Measurements from ENCODE around the gene ALG12.

The ALG12 gene

GRCh38 chr22:49901457-49901856 is 16.8 kb downstream of the ALG12 start:
- H3K4me3 ChIP-seq (ENCODE audit: low read depth, low read length): no peak overlapping the region
- no peak for DNase-seq (ENCODE audit: low read depth)

GRCh38 chr22:49900441-49901230 is 17.6 kb downstream of the ALG12 start:
- no peak for DNase-seq (ENCODE audit: low read depth)

GRCh38 chr22:49899530-49899929 is 18.7 kb downstream of the ALG12 start:
- DNase-seq (ENCODE audit: low read depth): no peak

More at GRCh38 chr22:49900441-49901230, 17.6 kb downstream of the ALG12 start:
- H3K4me3 ChIP-seq (ENCODE audit: low read depth, low read length): no peak overlapping the region

GRCh38 chr22:49897015-49897684 is 21.1 kb downstream of the ALG12 start:
- no peak for DNase-seq (ENCODE audit: low read depth)
- no peak overlapping the region for H3K4me3 ChIP-seq (ENCODE audit: low read depth, low read length)

More at GRCh38 chr22:49899530-49899929, 18.7 kb downstream of the ALG12 start:
- no peak overlapping the region for H3K4me3 ChIP-seq (ENCODE audit: low read depth, low read length)

- H3K4me3 ChIP-seq (ENCODE audit: low read depth, low read length): no peak overlapping the region
- no peak for DNase-seq (ENCODE audit: low read depth)
These were observed 22.0 kb downstream of the ALG12 start for GRCh38 chr22:49896201-49896600.

DNA sequence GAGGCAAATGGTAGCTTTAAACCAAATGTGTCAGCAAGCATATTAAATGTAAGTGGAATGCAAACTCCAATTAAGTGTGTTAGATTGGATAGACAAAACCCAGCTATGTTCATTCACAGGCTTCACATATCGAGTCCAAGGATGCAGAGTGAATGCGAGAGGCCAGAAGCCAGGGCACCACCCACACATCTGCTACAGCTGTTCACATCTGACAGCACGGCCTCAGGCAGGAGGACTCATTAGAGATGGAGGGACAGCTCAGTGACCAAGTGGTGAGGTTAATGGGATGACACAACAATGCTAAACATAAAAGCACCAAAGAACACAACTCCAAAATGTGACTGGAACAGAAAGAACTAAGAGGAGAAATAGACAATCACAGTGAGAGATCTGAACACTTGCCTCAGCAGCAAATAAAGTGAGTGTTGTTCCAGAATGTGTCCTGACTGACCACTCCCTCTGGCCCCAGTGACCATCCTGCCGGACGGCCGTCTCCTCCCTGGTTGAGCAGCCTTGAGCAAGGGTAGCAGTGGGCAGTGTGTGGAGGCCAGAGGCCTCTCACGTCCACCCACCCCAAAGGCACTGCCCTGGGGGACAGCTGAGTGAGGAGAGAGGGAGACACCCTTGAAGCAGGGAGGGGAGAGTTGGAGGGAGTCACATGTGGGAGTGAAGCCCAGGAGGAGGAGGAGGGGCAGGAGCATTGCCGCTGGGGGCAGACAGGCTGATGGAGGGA is 23.8 kb downstream of the ALG12 start:
- no peak for DNase-seq (ENCODE audit: low read depth)
- no peak overlapping the region for H3K4me3 ChIP-seq (ENCODE audit: low read depth, low read length)

- no peak for DNase-seq (ENCODE audit: low read depth)
- no peak overlapping the region for H3K4me3 ChIP-seq (ENCODE audit: low read depth, low read length)
These were observed 25.2 kb downstream of the ALG12 start for GRCh38 chr22:49893025-49893424.

- no peak for DNase-seq (ENCODE audit: low read depth)
- no peak overlapping the region for H3K4me3 ChIP-seq (ENCODE audit: low read depth, low read length)
These were observed 25.9 kb downstream of the ALG12 start for GRCh38 chr22:49892226-49892899.

DNA sequence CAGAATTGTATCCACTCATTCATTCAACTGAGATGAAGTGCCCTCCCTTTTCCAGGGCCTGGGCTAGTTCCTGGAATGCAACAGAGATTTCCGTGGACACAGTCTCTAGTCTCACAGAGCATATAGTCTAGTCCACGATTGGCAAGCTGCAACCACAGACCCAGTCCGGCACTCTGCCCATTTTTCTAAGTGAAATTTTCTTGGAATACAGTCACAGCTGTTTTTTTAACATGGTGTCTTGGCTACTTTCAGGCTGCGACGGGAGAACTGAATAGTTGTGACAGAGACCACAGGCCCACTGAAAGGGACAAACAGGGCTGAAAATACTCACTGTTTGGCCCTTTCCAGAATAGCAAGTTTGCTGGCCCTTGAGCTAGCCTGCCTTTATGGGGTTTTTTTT is 29.2 kb downstream of the ALG12 start:
- DNase-seq (ENCODE audit: low read depth): no peak
- H3K4me3 ChIP-seq (ENCODE audit: low read depth, low read length): no peak overlapping the region

GRCh38 chr22:49887702-49888101 is 30.5 kb downstream of the ALG12 start:
- no peak overlapping the region for H3K4me3 ChIP-seq (ENCODE audit: low read depth, low read length)
- DNase-seq (ENCODE audit: low read depth): no peak

DNA sequence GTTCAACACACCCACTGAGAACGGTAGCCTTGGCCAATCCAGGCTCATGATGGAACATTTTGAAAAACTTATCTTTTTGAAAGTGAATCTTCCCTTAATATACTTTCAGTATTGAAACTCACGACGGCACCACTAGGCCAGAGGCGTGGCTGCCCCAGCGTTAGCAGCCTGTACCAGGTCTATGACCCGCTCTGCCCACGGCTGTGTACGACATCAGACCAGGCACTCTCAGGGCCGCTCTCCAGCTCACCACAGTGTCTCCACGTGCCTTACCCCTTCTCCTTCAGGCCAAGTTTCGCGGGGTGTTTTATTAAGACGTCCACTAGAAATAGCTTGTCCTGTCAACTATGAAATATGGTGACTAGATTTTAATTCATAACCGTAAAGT is 31.2 kb downstream of the ALG12 start:
- no peak overlapping the region for H3K4me3 ChIP-seq (ENCODE audit: low read depth, low read length)
- no peak for DNase-seq (ENCODE audit: low read depth)

DNA sequence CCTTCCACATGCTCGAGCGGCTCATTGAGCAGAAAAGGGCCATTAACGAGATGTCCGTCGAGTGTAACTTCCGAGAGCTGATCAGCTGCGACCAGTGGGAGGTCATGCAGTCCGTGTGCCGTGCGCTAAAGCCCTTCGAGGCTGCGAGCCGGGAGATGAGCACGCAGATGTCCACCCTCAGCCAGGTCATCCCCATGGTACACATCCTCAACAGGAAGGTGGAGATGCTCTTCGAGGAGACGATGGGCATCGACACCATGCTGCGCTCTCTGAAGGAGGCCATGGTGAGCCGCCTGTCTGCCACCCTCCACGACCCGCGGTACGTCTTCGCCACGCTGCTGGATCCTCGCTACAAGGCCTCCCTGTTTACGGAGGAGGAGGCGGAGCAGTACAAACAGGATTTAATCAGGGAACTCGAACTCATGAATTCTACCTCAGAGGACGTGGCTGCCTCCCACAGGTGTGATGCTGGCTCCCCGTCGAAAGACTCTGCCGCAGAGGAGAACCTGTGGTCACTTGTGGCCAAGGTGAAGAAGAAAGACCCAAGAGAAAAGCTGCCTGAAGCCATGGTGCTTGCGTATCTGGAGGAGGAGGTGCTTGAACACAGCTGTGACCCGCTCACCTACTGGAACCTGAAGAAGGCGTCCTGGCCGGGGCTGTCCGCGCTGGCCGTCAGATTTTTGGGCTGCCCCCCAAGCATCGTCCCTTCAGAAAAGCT is 31.7 kb downstream of the ALG12 start:
- no peak overlapping the region for H3K4me3 ChIP-seq (ENCODE audit: low read depth, low read length)
- DNase-seq (ENCODE audit: low read depth): no peak

- DNase-seq (ENCODE audit: low read depth): no peak
- no peak overlapping the region for H3K4me3 ChIP-seq (ENCODE audit: low read depth, low read length)
These were observed 32.4 kb downstream of the ALG12 start for GRCh38 chr22:49885881-49886280.

DNA sequence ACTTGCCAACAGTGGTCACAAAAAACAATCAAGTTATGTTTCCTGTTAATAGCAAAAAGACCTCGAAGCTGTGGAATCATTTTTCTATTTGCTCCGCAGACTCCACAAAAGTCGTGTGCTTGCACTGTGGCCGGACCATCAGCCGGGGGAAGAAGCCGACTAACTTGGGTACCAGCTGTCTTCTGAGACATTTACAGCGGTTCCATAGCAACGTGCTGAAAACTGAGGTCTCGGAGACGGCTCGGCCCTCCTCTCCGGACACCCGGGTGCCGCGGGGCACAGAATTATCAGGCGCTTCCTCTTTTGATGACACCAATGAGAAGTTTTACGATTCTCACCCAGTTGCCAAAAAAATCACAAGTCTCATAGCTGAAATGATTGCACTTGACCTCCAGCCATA is 33.0 kb downstream of the ALG12 start:
- H3K4me3 ChIP-seq (ENCODE audit: low read depth, low read length): no peak overlapping the region
- no peak for DNase-seq (ENCODE audit: low read depth)

DNA sequence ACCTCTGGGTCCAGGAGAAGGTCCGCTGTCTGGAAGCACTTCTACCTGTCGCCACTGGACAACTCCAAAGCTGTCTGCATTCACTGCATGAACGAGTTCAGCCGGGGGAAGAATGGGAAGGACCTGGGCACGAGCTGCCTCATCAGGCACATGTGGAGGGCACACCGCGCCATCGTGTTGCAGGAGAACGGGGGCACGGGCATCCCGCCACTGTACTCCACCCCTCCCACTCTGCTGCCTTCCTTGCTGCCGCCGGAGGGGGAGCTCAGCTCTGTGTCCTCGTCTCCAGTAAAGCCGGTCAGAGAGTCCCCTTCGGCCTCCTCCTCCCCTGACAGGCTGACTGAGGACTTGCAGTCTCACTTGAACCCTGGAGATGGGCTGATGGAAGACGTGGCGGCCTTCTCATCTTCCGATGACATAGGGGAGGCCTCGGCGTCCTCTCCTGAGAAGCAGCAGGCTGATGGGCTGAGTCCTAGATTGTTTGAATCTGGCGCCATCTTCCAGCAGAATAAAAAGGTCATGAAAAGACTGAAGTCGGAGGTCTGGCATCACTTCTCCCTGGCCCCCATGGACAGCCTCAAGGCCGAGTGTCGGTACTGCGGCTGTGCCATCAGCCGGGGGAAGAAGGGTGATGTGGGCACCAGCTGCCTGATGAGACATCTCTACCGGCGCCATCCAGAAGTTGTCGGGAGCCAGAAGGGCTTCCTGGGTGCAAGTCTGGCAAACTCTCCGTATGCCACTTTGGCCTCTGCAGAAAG is 33.6 kb downstream of the ALG12 start:
- H3K4me3 ChIP-seq (ENCODE audit: low read depth, low read length): no peak overlapping the region
- no peak for DNase-seq (ENCODE audit: low read depth)

DNA sequence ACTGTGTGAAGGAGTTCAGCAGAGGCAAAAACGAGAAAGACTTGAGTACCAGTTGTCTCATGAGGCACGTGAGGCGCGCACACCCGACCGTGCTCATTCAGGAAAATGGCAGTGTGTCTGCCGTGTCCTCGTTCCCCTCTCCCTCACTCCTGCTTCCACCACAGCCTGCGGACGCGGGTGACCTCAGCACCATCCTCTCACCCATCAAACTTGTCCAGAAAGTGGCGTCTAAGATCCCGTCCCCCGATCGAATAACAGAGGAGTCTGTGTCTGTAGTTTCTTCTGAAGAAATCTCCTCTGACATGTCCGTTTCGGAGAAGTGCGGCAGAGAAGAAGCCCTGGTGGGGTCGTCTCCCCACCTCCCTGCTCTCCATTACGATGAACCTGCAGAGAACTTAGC is 34.2 kb downstream of the ALG12 start:
- DNase-seq (ENCODE audit: low read depth): no peak
- H3K4me3 ChIP-seq (ENCODE audit: low read depth, low read length): no peak overlapping the region

GRCh38 chr22:49883294-49883640 is 35.0 kb downstream of the ALG12 start:
- H3K4me3 ChIP-seq (ENCODE audit: low read depth, low read length): no peak overlapping the region
- peak; percentile 5 for DNase-seq (ENCODE audit: low read depth)

GRCh38 chr22:49882519-49883293 is 35.5 kb downstream of the ALG12 start:
- DNase-seq (ENCODE audit: low read depth): no peak
- H3K4me3 ChIP-seq (ENCODE audit: low read depth, low read length): no peak overlapping the region

All from skeletal muscle cell (primary cell).